SK-N-SH (cell line): Measurements from ENCODE around the gene THSD4. TPM values are rescaled to one million over a fixed set of nuclear protein-coding genes. Genes with fewer than 3 reads are reported as not detected.

Source experiments
- CTCF ChIA-PET: fragments of 300-600, 350-600 bp; formaldehyde crosslinking; extraction: SDS; loops from one replicate; lab custom pipeline; 2021; lab: Yijun Ruan, JAX
- POLR2A ChIA-PET: fragments of 350-600 bp; sonication (Branson Sonifier 250); formaldehyde crosslinking; extraction: SDS; loops from one replicate; lab custom pipeline; 2020; ENCODE audit warnings: antibody characterized with exemption, inconsistent platforms; lab: Yijun Ruan, JAX
- DNase-seq: peaks from one replicate; pipeline ENCODE4 v3.0.0; 2012
- H2AFZ ChIP-seq: fragments of 200-600 bp; sonication (generic); 2 replicates; pipeline ENCODE4 v1.8.1; 2016; ENCODE audit warnings: antibody characterized with exemption, mild to moderate bottlenecking, low read depth
- H3F3A ChIP-seq: fragments of 200-600 bp; sonication (generic); replicated peaks from 2 replicates; pipeline ENCODE3; 2016; ENCODE audit warnings: antibody characterized with exemption, mild to moderate bottlenecking; ENCODE audit not compliant: insufficient read depth
- H3K27ac ChIP-seq, 2 experiments: fragments of 200-500 bp in 1 of 2; fragments of 200-600 bp in 1 of 2; sonication (Bioruptor generic) in 1 of 2; sonication (generic), shearing (Covaris generic) in 1 of 2; 2 replicates each; pipeline versions ENCODE4 v1.5.1 to v1.6.1; 2014 to 2016; ENCODE audit warnings: low read depth in 2 of 2, inconsistent platforms in 1 of 2, low read length in 1 of 2, mild to moderate bottlenecking in 1 of 2, mixed read lengths in 1 of 2
- H3K27me3 ChIP-seq: fragments of 200-600 bp; sonication (generic), shearing (Covaris generic); 2 replicates; pipeline ENCODE4 v1.6.1; 2016; ENCODE audit warnings: mixed run types; ENCODE audit not compliant: insufficient read depth
- H3K36me3 ChIP-seq, 2 experiments: fragments of 200-500 bp in 1 of 2; fragments of 200-600 bp in 1 of 2; sonication (Bioruptor generic) in 1 of 2; sonication (generic) in 1 of 2; replicated peaks in 1 of 2; 2 replicates each; pipeline versions ENCODE3 to v1.5.1; 2014 to 2016; ENCODE audit warnings: low read length in 1 of 2, mild to moderate bottlenecking in 1 of 2; ENCODE audit not compliant: insufficient read depth in 2 of 2, control insufficient read depth in 1 of 2
- H3K4me1 ChIP-seq, 2 experiments: fragments of 200-500 bp in 1 of 2; fragments of 200-600 bp in 1 of 2; sonication (Bioruptor generic) in 1 of 2; sonication (generic), shearing (Covaris generic) in 1 of 2; 2 replicates each; pipeline versions ENCODE4 v1.5.1 to v1.6.1; 2014 to 2016; ENCODE audit warnings: low read depth in 1 of 2, low read length in 1 of 2, mixed run types in 1 of 2; ENCODE audit not compliant: insufficient read depth in 2 of 2, control insufficient read depth in 1 of 2
- H3K4me2 ChIP-seq: fragments of 200-600 bp; sonication (generic), shearing (Covaris generic); 2 replicates; pipeline ENCODE4 v1.6.1; 2017; ENCODE audit warnings: mixed run types
- H3K4me3 ChIP-seq, 2 experiments: fragments of 200-500 bp in 1 of 2; fragments of 200-600 bp in 1 of 2; sonication (Bioruptor generic) in 1 of 2; sonication (generic), shearing (Covaris generic) in 1 of 2; 2 replicates each; pipeline versions ENCODE4 v1.5.1 to v1.8.1; 2014 to 2016; ENCODE audit warnings: low read depth in 2 of 2, inconsistent platforms in 1 of 2, low read length in 1 of 2, mild to moderate bottlenecking in 1 of 2, mixed read lengths in 1 of 2, moderate library complexity in 1 of 2
- H3K79me2 ChIP-seq: fragments of 200-600 bp; sonication (generic); 2 replicates; pipeline ENCODE4 v1.8.1; 2017; ENCODE audit warnings: mild to moderate bottlenecking; ENCODE audit not compliant: insufficient read depth
- H3K9ac ChIP-seq: fragments of 200-600 bp; sonication (generic); 2 replicates; pipeline ENCODE4 v1.6.1; 2017; ENCODE audit warnings: mixed run types
- H3K9me2 ChIP-seq: fragments of 200-600 bp; sonication (generic); 2 replicates; pipeline ENCODE4 v1.6.1; 2017; ENCODE audit warnings: mixed run types
- H3K9me3 ChIP-seq: fragments of 200-600 bp; sonication (generic); 2 replicates; pipeline ENCODE4 v1.6.1; 2017; ENCODE audit warnings: mixed run types, mild to moderate bottlenecking, moderate library complexity
- H4K20me1 ChIP-seq: fragments of 200-600 bp; sonication (generic); 2 replicates; pipeline ENCODE4 v1.6.1; 2017; ENCODE audit warnings: mild to moderate bottlenecking, mixed run types; ENCODE audit not compliant: insufficient read depth
- CTCF ChIP-seq: fragments of 200-600 bp; sonication (generic); IDR thresholded peaks from 2 replicates; pipeline ENCODE4 v1.6.1; 2017; ENCODE audit warnings: antibody characterized with exemption, mild to moderate bottlenecking, moderate library complexity
- EP300 ChIP-seq, 2 experiments: IDR thresholded peaks; 2 replicates each; pipeline versions ENCODE4 v1.4.0 to v1.6.1; 2012; ENCODE audit warnings: borderline replicate concordance in 1 of 2, low read depth in 1 of 2, low read length in 1 of 2
- FOSL2 ChIP-seq: IDR thresholded peaks from 2 replicates; pipeline ENCODE4 v1.4.0; 2012; ENCODE audit warnings: low read depth, mild to moderate bottlenecking, moderate library complexity, borderline replicate concordance
- FOXJ3 ChIP-seq: sonication (generic); formaldehyde crosslinking; IDR thresholded peaks from 2 replicates; pipeline ENCODE4 v1.5.1; 2020; ENCODE audit warnings: mild to moderate bottlenecking, missing genetic modification reagents
- IRF3 ChIP-seq: fragments of 150-350 bp; IDR thresholded peaks from 2 replicates; pipeline ENCODE4 v1.6.1; 2016; ENCODE audit warnings: mild to moderate bottlenecking, low read depth, low read length
- NRF1 ChIP-seq: IDR thresholded peaks from 2 replicates; pipeline ENCODE4 v1.6.1; 2012; ENCODE audit warnings: low read depth, mild to moderate bottlenecking, low read length
- PBX3 ChIP-seq: IDR thresholded peaks from 2 replicates; pipeline ENCODE4; 2012
- RAD21 ChIP-seq: IDR thresholded peaks from 2 replicates; pipeline ENCODE4 v1.6.1; 2012; ENCODE audit warnings: mild to moderate bottlenecking, low read length
- SIN3A ChIP-seq: IDR thresholded peaks from 2 replicates; pipeline ENCODE4 v1.6.1; 2012; ENCODE audit warnings: low read depth, mild to moderate bottlenecking, low read length, moderate library complexity, borderline replicate concordance
- USF1 ChIP-seq: IDR thresholded peaks from 2 replicates; pipeline ENCODE4 v1.4.0; 2012; ENCODE audit warnings: low read depth, borderline replicate concordance
- YY1 ChIP-seq: IDR thresholded peaks from 2 replicates; pipeline ENCODE4 v1.4.0; 2012; ENCODE audit warnings: low read depth, mild to moderate bottlenecking
- WGBS: methylation state at CpG from one replicate; pipeline ENCODE4 v1.1.6; 2017; ENCODE audit warnings: low lambda C conversion rate; 5-methylcytosine and 5-hydroxymethylcytosine counted together
- polyA plus RNA-seq, 3 experiments: library from polyadenylated mRNA; depleted of rRNA; stranded (reverse); fragments of >200 nt; gene quantifications; 2 replicates each; pipeline ENCODE4 v1.2.3, GENCODE V29; 2012

THSD4 gene
- polyA plus RNA-seq, 1 of the 3 experiments (the other 2 are of a cell fraction) = 79.1 TPM

- no peak for DNase-seq
- no peaks in the 10 kb centered on the region for H3K36me3 ChIP-seq
- H3K27me3 ChIP-seq = no peaks in the 10 kb centered on the region
- ChIA-PET POLR2A (no interaction called here), CTCF (interaction anchor here (0.6 to 1.9 kb wide), 4 partner anchors 10 to 649 kb away, joined by 3 to 6 read pairs (median 5); no protein-coding TSS in a partner anchor)
- no peak overlapping the region for H3K4me2 ChIP-seq
- TF ChIP-seq YY1 (no peak), EP300 (IDR thresholded peaks at IDR 0.05; ENCODE audit: borderline replicate concordance in 1 of 2, low read depth in 1 of 2, low read length in 1 of 2) (no peak)
- H4K20me1 ChIP-seq = no peaks in the 10 kb centered on the region
- peaks cover 5% of the 10 kb centered on the region; the same call in 1 of the 2 replicates for H3K79me2 ChIP-seq
- H3F3A ChIP-seq = peaks cover 34% of the 10 kb centered on the region
- WGBS = 94% methylated on average over 2 of the region's 2 CpGs
- no peak overlapping the region for H2AFZ ChIP-seq
- H3K27ac ChIP-seq = peak overlapping the region; percentile 75 to 87
- peaks cover 7 to 36% of the 10 kb centered on the region in 2 experiments; a peak in 3 of 4 replicates for H3K4me1 ChIP-seq
- no peak overlapping the region for H3K9ac ChIP-seq
- no peaks in the 10 kb centered on the region for H3K9me3 ChIP-seq
- no peak overlapping the region for H3K4me3 ChIP-seq
- H3K9me2 ChIP-seq = no peaks in the 10 kb centered on the region
Measured at GRCh38 chr15:71678605-71679004, 563.3 kb downstream of the THSD4 start.

- DNase-seq = no peak
- H3K4me2 ChIP-seq = peak overlapping the region; percentile 59
- H3K27me3 ChIP-seq = no peaks in the 10 kb centered on the region
- no peak overlapping the region for H2AFZ ChIP-seq
- POLR2A ChIA-PET = no interaction called here
- H3K9ac ChIP-seq = peak overlapping the region; percentile 16; the same call in 1 of the 2 replicates
- peaks cover 8 to 42% of the 10 kb centered on the region in 2 experiments for H3K4me1 ChIP-seq
- H3K79me2 ChIP-seq = peaks cover 5% of the 10 kb centered on the region; the same call in 1 of the 2 replicates
- no peaks in the 10 kb centered on the region for H4K20me1 ChIP-seq
- no peak overlapping the region for H3K4me3 ChIP-seq
- TF ChIP-seq FOXJ3 (CRISPR knock-in tag) = no peak
- TF ChIP-seq SIN3A = no peak
- TF ChIP-seq EP300 (IDR thresholded peaks at IDR 0.05; ENCODE audit: borderline replicate concordance in 1 of 2, low read depth in 1 of 2, low read length in 1 of 2) = no peak
- no peak for TF ChIP-seq IRF3
- TF ChIP-seq RAD21 = no peak
- no peak for TF ChIP-seq USF1
- TF ChIP-seq NRF1 = no peak
- TF ChIP-seq FOSL2 = no peak
- no peak for TF ChIP-seq PBX3
- TF ChIP-seq CTCF = no peak
- H3K27ac ChIP-seq = peak overlapping the region; percentile 75 to 87; a peak in 3 of 4 replicates
- peaks cover 41% of the 10 kb centered on the region for H3F3A ChIP-seq
- H3K9me2 ChIP-seq = no peaks in the 10 kb centered on the region
- WGBS = 56% methylated on average over 3 of the region's 3 CpGs
- H3K9me3 ChIP-seq = no peaks in the 10 kb centered on the region
- no peaks in the 10 kb centered on the region for H3K36me3 ChIP-seq
- CTCF ChIA-PET = no interaction called here
Measured at GRCh38 chr15:71679223-71679792, 564.0 kb downstream of the THSD4 start.
